H9 (cell line): ENCODE results near the gene HUWE1. TPM values are rescaled to one million over a fixed set of nuclear protein-coding genes. Genes with fewer than 3 reads are reported as not detected.

Source experiments
- DNase-seq: peaks from one replicate; pipeline ENCODE4 v3.0.0-alpha.2; 2017
- H2AFZ ChIP-seq: one replicate; pipeline ENCODE4 v1.6.1; 2013; ENCODE audit warnings: mild to moderate bottlenecking, low read length, control low read depth, moderate library complexity
- H2AK5ac ChIP-seq: 2 replicates; pipeline ENCODE4 v1.6.1; 2013; ENCODE audit warnings: low read length, control low read depth, mixed read lengths; ENCODE audit not compliant: insufficient read length
- H2BK120ac ChIP-seq: one replicate; pipeline ENCODE4 v1.6.1; 2013; ENCODE audit warnings: low read depth, mild to moderate bottlenecking, low read length, control low read depth, inconsistent platforms; ENCODE audit not compliant: poor library complexity, severe bottlenecking
- H2BK12ac ChIP-seq: 2 replicates; pipeline ENCODE4 v1.6.1; 2013; ENCODE audit warnings: low read length, control low read depth, mixed read lengths, low read depth; ENCODE audit not compliant: insufficient read length
- H2BK15ac ChIP-seq: 2 replicates; pipeline ENCODE4 v1.6.1; 2013; ENCODE audit warnings: low read depth, low read length, control low read depth
- H2BK20ac ChIP-seq: one replicate; pipeline ENCODE4 v1.6.1; 2013; ENCODE audit warnings: low read depth, mild to moderate bottlenecking, low read length, control low read depth, inconsistent platforms; ENCODE audit not compliant: poor library complexity, severe bottlenecking
- H2BK5ac ChIP-seq: 2 replicates; pipeline ENCODE4 v1.6.1; 2013; ENCODE audit warnings: low read length, control low read depth, mixed read lengths; ENCODE audit not compliant: insufficient read length
- H3K14ac ChIP-seq: 2 replicates; pipeline ENCODE4 v1.6.1; 2013; ENCODE audit warnings: low read length, control low read depth; ENCODE audit not compliant: insufficient read depth
- H3K18ac ChIP-seq: 2 replicates; pipeline ENCODE4 v1.6.1; 2013; ENCODE audit warnings: low read depth, mild to moderate bottlenecking, mixed read lengths, low read length, control low read depth; ENCODE audit not compliant: insufficient read length
- H3K23ac ChIP-seq: 2 replicates; pipeline ENCODE4 v1.6.1; 2013; ENCODE audit warnings: low read length, control low read depth, mixed read lengths, low read depth; ENCODE audit not compliant: insufficient read length
- H3K23me2 ChIP-seq: 2 replicates; pipeline ENCODE4 v1.6.1; 2013; ENCODE audit warnings: low read depth, mild to moderate bottlenecking, mixed read lengths, low read length, control low read depth; ENCODE audit not compliant: insufficient read length, poor library complexity, severe bottlenecking
- H3K27ac ChIP-seq: 2 replicates; pipeline ENCODE4 v1.5.1; 2013; ENCODE audit warnings: low read length, control low read depth, mixed read lengths, low read depth; ENCODE audit not compliant: insufficient read length
- H3K27me3 ChIP-seq: 2 replicates; pipeline ENCODE4 v1.6.1; 2013; ENCODE audit warnings: low read length, control low read depth, inconsistent platforms; ENCODE audit not compliant: insufficient read depth
- H3K4ac ChIP-seq: 2 replicates; pipeline ENCODE4 v1.6.1; 2013; ENCODE audit warnings: low read depth, mild to moderate bottlenecking, control low read depth, inconsistent platforms, low read length, moderate library complexity
- H3K4me1 ChIP-seq: 2 replicates; pipeline ENCODE4 v1.6.1; 2013; ENCODE audit warnings: low read length, control low read depth, inconsistent platforms; ENCODE audit not compliant: insufficient read depth
- H3K4me2 ChIP-seq: 2 replicates; pipeline ENCODE4 v1.6.1; 2013; ENCODE audit warnings: low read length, control low read depth, mixed read lengths; ENCODE audit not compliant: insufficient read length, insufficient read depth
- H3K56ac ChIP-seq: 2 replicates; pipeline ENCODE4 v1.6.1; 2013; ENCODE audit warnings: low read depth, mild to moderate bottlenecking, mixed read lengths, low read length, control low read depth; ENCODE audit not compliant: insufficient read length
- H3K79me1 ChIP-seq: 2 replicates; pipeline ENCODE4 v1.6.1; 2013; ENCODE audit warnings: low read depth, mild to moderate bottlenecking, moderate library complexity, low read length, control low read depth, inconsistent platforms; ENCODE audit not compliant: insufficient read depth, poor library complexity, severe bottlenecking
- H3K79me2 ChIP-seq: 2 replicates; pipeline ENCODE4 v1.6.1; 2013; ENCODE audit warnings: low read length, control low read depth, inconsistent platforms; ENCODE audit not compliant: insufficient read depth
- H3K9ac ChIP-seq: 2 replicates; pipeline ENCODE4 v1.6.1; 2013; ENCODE audit warnings: low read length, control low read depth, mixed read lengths; ENCODE audit not compliant: insufficient read length; ENCODE audit errors: extremely low read depth
- H3K9me3 ChIP-seq: one replicate; pipeline ENCODE4 v1.6.1; 2013; ENCODE audit warnings: low read depth, low read length, inconsistent platforms; ENCODE audit not compliant: control insufficient read depth
- H3T11ph ChIP-seq: one replicate; pipeline ENCODE4 v1.6.1; 2013; ENCODE audit warnings: mild to moderate bottlenecking, low read length, control low read depth, inconsistent platforms
- H4K20me1 ChIP-seq: one replicate; pipeline ENCODE4 v1.6.1; 2013; ENCODE audit not compliant: control insufficient read depth, insufficient read length, insufficient read depth
- H4K5ac ChIP-seq: 2 replicates; pipeline ENCODE4 v1.6.1; 2013; ENCODE audit warnings: low read depth, mild to moderate bottlenecking, mixed read lengths, low read length, control low read depth; ENCODE audit not compliant: insufficient read length
- H4K8ac ChIP-seq: replicated peaks from 2 replicates; pipeline ENCODE4 v1.6.1; 2013; ENCODE audit warnings: low read length, control low read depth, mixed read lengths, low read depth; ENCODE audit not compliant: insufficient read length
- H4K91ac ChIP-seq: 2 replicates; pipeline ENCODE4 v1.6.1; 2013; ENCODE audit warnings: low read depth, mild to moderate bottlenecking, moderate library complexity, mixed read lengths, low read length, control low read depth; ENCODE audit not compliant: insufficient read length
- H3K27ac Mint-ChIP-seq, 3 experiments: 2 replicates in 2 of 3; 3 replicates in 1 of 3; pipeline ENCODE4 v1.8.0; 2020 to 2021; ENCODE audit warnings: mixed read lengths in 3 of 3, mild to moderate bottlenecking in 1 of 3, moderate library complexity in 1 of 3
- H3K27me3 Mint-ChIP-seq: 2 replicates; pipeline ENCODE4 v1.8.0; 2021; ENCODE audit warnings: low read depth, mild to moderate bottlenecking, moderate library complexity, mixed read lengths
- H3K36me3 Mint-ChIP-seq, 3 experiments: 2 replicates in 2 of 3; 3 replicates in 1 of 3; pipeline ENCODE4 v1.8.0; 2020 to 2021; ENCODE audit warnings: low read depth in 3 of 3, mixed read lengths in 3 of 3; ENCODE audit not compliant: insufficient read depth in 1 of 3
- H3K4me1 Mint-ChIP-seq, 2 experiments: 2 replicates each; pipeline ENCODE4 v1.8.0; 2020; ENCODE audit warnings: mixed read lengths in 2 of 2
- H3K4me3 Mint-ChIP-seq, 2 experiments: 2 replicates in 1 of 2; 3 replicates in 1 of 2; pipeline ENCODE4 v1.8.0; 2020 to 2021; ENCODE audit warnings: mild to moderate bottlenecking in 2 of 2, mixed read lengths in 2 of 2, moderate library complexity in 1 of 2
- H3K9me3 Mint-ChIP-seq, 2 experiments: 2 replicates in 1 of 2; 3 replicates in 1 of 2; pipeline ENCODE4 v1.8.0; 2020; ENCODE audit warnings: mild to moderate bottlenecking in 2 of 2, mixed read lengths in 2 of 2, moderate library complexity in 1 of 2
- WGBS: extraction: QIAGEN DNeasy Blood & Tissue Kit; methylation state at CpG from one replicate; pipeline ENCODE4 v1.1.7; 2013; ENCODE audit warnings: missing lambda C conversion rate, low lambda C conversion rate, mixed read lengths; ENCODE audit not compliant: insufficient read length; ENCODE audit errors: extremely low coverage; 5-methylcytosine and 5-hydroxymethylcytosine counted together
- total RNA-seq: library from RNA; stranded (reverse); gene quantifications from 2 replicates; pipeline ENCODE4 v1.2.1, GENCODE V29; 2021
- TF ChIP-seq, protein P1 (sequence below): fragments of 200-600 bp; sonication (generic); conservative IDR thresholded peaks from 3 replicates; pipeline ENCODE4 v1.8.0; 2021; ENCODE audit warnings: antibody characterized with exemption, mild to moderate bottlenecking

HUWE1 gene
- total RNA-seq, 1 experiment from 2014 or later: 230 TPM

DNA sequence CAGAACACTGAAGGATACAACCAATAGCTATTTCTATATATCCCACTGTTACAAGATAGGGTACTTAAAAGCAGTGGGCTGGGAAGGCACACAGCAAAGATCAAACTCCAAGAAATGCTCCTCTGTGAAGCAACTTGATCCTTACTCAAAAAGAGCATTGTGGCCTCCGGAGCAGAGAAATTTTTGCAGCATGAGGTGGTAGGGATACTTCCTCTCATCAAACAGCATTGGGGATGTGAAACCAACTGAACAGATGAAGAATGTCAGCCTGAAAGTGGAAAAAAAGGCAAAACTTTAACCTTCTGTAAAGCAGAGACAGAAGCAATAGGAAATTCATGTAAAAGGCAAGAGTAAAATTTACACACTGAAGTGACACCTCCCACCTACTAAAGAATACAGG lies 92.2 kb downstream of the HUWE1 start:
- no peak overlapping the region for H3K9ac ChIP-seq
- H3K27me3 ChIP-seq: no peaks in the 10 kb centered on the region
- no peak overlapping the region for H2BK5ac ChIP-seq
- Mint-ChIP-seq H3K4me1 (no peaks in the 10 kb centered on the region), H3K4me3 (no peak overlapping the region), H3K36me3 (peaks cover 58 to 85% (median 72%) of the 10 kb centered on the region in 3 experiments), H3K27ac (no peak overlapping the region), H3K27me3 (no peaks in the 10 kb centered on the region), H3K9me3 (peaks cover 57 to 59% of the 10 kb centered on the region in 2 experiments)
- H3K79me2 ChIP-seq: no peaks in the 10 kb centered on the region
- H3K56ac ChIP-seq: no peak overlapping the region
- no peaks in the 10 kb centered on the region for H3K23me2 ChIP-seq
- H2AFZ ChIP-seq: no peak overlapping the region
- no peak for DNase-seq
- no peak overlapping the region for H3K4me2 ChIP-seq
- H2BK20ac ChIP-seq: no peak overlapping the region
- no peak overlapping the region for H3K14ac ChIP-seq
- H3T11ph ChIP-seq: no peak overlapping the region
- H4K91ac ChIP-seq: no peak overlapping the region
- no peaks in the 10 kb centered on the region for H3K4me1 ChIP-seq
- no peak overlapping the region for H4K8ac ChIP-seq
- H4K5ac ChIP-seq: no peak overlapping the region
- peaks cover 40% of the 10 kb centered on the region for H3K9me3 ChIP-seq
- no peak overlapping the region for H2BK15ac ChIP-seq
- no peak overlapping the region for H3K27ac ChIP-seq
- H2BK120ac ChIP-seq: no peak overlapping the region
- H3K4ac ChIP-seq: no peak overlapping the region
- H3K79me1 ChIP-seq: no peaks in the 10 kb centered on the region
- H4K20me1 ChIP-seq: no peaks in the 10 kb centered on the region
- TF ChIP-seq, protein P1, sequence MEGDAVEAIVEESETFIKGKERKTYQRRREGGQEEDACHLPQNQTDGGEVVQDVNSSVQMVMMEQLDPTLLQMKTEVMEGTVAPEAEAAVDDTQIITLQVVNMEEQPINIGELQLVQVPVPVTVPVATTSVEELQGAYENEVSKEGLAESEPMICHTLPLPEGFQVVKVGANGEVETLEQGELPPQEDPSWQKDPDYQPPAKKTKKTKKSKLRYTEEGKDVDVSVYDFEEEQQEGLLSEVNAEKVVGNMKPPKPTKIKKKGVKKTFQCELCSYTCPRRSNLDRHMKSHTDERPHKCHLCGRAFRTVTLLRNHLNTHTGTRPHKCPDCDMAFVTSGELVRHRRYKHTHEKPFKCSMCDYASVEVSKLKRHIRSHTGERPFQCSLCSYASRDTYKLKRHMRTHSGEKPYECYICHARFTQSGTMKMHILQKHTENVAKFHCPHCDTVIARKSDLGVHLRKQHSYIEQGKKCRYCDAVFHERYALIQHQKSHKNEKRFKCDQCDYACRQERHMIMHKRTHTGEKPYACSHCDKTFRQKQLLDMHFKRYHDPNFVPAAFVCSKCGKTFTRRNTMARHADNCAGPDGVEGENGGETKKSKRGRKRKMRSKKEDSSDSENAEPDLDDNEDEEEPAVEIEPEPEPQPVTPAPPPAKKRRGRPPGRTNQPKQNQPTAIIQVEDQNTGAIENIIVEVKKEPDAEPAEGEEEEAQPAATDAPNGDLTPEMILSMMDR: no peak
- no CpG with 5 or more reads among the region's 1 CpG for WGBS
- no peak overlapping the region for H3K18ac ChIP-seq
- H2AK5ac ChIP-seq: no peak overlapping the region
- H2BK12ac ChIP-seq: no peak overlapping the region
- no peak overlapping the region for H3K23ac ChIP-seq
